HCT116 (cell line): ENCODE data around the gene DAP. TPM values are rescaled to one million over a fixed set of nuclear protein-coding genes. Genes with fewer than 3 reads are reported as not detected.
A peak's percentile ranks its signal among the peaks of the same experiment; 100 is the strongest.

Experiments used
- ATAC-seq: fragments of 200-7000 bp; cut with Tn5 transposase; 2 replicates; pipeline ENCODE4 v1.9.1; 2020; ENCODE audit warnings: mild to moderate bottlenecking, moderate library complexity
- BruUV-seq: library from RNA; stranded (reverse); fragments of 400-500 nt; replicated peaks from 2 replicates; lab custom pipeline; 2021; lab: Mats Ljungman, UMichigan
- CTCF ChIA-PET: fragments of 300-600 bp; sonication (Branson Sonifier 250); formaldehyde crosslinking; loops from one replicate; lab custom pipeline; 2021; ENCODE audit warnings: antibody characterized with exemption; lab: Charles Lee
- POLR2A ChIA-PET: fragments of 300-600, 350-600 bp; sonication (Branson Sonifier 250); formaldehyde crosslinking; loops from one replicate; lab custom pipeline; 2021; ENCODE audit warnings: antibody characterized with exemption; lab: Charles Lee
- RAD21 ChIA-PET, 2 experiments: fragments of 300-600 bp; sonication (Branson Sonifier 250); formaldehyde crosslinking; loops; one replicate each; lab custom pipeline; 2023; ENCODE audit warnings: low total read pairs in 2 of 2; ENCODE audit not compliant: uncharacterized antibody in 2 of 2, unreplicated experiment in 2 of 2, low non-redundant PET in 1 of 2; lab: Charles Lee
- DNase-seq: peaks from one replicate; pipeline ENCODE4 v3.0.0-alpha.2; 2010; ENCODE audit warnings: low read depth, low spot score
- H2AFZ ChIP-seq: fragments of 200-600 bp; shearing (Covaris generic), sonication (generic); 2 replicates; pipeline ENCODE4 v1.6.1; 2017; ENCODE audit warnings: low read depth, mixed run types, mixed read lengths, antibody characterized with exemption, low read length; ENCODE audit not compliant: poor library complexity, severe bottlenecking
- H3K27ac ChIP-seq: 2 replicates; pipeline ENCODE4 v1.5.1; 2012; ENCODE audit warnings: low read depth, low read length
- H3K27me3 ChIP-seq: fragments of 200-600 bp; sonication (generic); 2 replicates; pipeline ENCODE4 v1.6.1; 2016; ENCODE audit warnings: mixed run types, low read length, mixed read lengths; ENCODE audit not compliant: insufficient read depth
- H3K36me3 ChIP-seq, 2 experiments: fragments of 200-500 bp in 1 of 2; fragments of 200-600 bp in 1 of 2; sonication (Bioruptor generic) in 1 of 2; sonication (generic) in 1 of 2; 2 replicates each; pipeline versions ENCODE4 v1.5.1 to v1.6.1; 2014 to 2016; ENCODE audit warnings: low read length in 2 of 2, inconsistent platforms in 1 of 2, mixed read lengths in 1 of 2, mixed run types in 1 of 2; ENCODE audit not compliant: insufficient read depth in 2 of 2, control insufficient read depth in 1 of 2
- H3K4me1 ChIP-seq, 2 experiments: fragments of 200-600 bp in 1 of 2; sonication (generic) in 1 of 2; 2 replicates each; pipeline versions ENCODE4 v1.5.1 to v1.6.1; 2012 to 2017; ENCODE audit warnings: low read length in 2 of 2, inconsistent platforms in 1 of 2, mild to moderate bottlenecking in 1 of 2, mixed read lengths in 1 of 2, mixed run types in 1 of 2, moderate library complexity in 1 of 2; ENCODE audit not compliant: insufficient read depth in 2 of 2, control insufficient read depth in 1 of 2
- H3K4me2 ChIP-seq: fragments of 200-600 bp; sonication (generic); 2 replicates; pipeline ENCODE4 v1.6.1; 2017; ENCODE audit warnings: mixed run types, low read length, mixed read lengths
- H3K4me3 ChIP-seq, 2 experiments: fragments of 200-600 bp in 1 of 2; sonication (generic) in 1 of 2; replicated peaks in 1 of 2; 2 replicates each; pipeline ENCODE4 v1.5.1; 2011 to 2016; ENCODE audit warnings: low read length in 2 of 2, control low read depth in 1 of 2, low read depth in 1 of 2, mild to moderate bottlenecking in 1 of 2, mixed read lengths in 1 of 2, mixed run types in 1 of 2
- H3K79me2 ChIP-seq: fragments of 200-600 bp; sonication (generic); 2 replicates; pipeline ENCODE4 v1.6.1; 2017; ENCODE audit warnings: mild to moderate bottlenecking, mixed run types, low read length, moderate library complexity, mixed read lengths; ENCODE audit not compliant: insufficient read depth
- H3K9ac ChIP-seq: fragments of 200-600 bp; sonication (generic); 2 replicates; pipeline ENCODE4 v1.6.1; 2016; ENCODE audit warnings: low read length, mixed read lengths
- H3K9me2 ChIP-seq: fragments of 200-600 bp; sonication (generic), shearing (Covaris generic); 2 replicates; pipeline ENCODE4 v1.6.1; 2017; ENCODE audit warnings: mixed run types, mild to moderate bottlenecking, moderate library complexity; ENCODE audit not compliant: insufficient read depth
- H3K9me3 ChIP-seq, 2 experiments: fragments of 200-500 bp in 1 of 2; fragments of 200-600 bp in 1 of 2; sonication (Bioruptor generic) in 1 of 2; sonication (generic) in 1 of 2; 2 replicates each; pipeline ENCODE4 v1.6.1; 2014 to 2017; ENCODE audit warnings: low read length in 2 of 2, mixed read lengths in 2 of 2, inconsistent platforms in 1 of 2, low read depth in 1 of 2, mild to moderate bottlenecking in 1 of 2, mixed run types in 1 of 2, moderate library complexity in 1 of 2; ENCODE audit not compliant: control insufficient read depth in 1 of 2, insufficient read depth in 1 of 2
- H4K20me1 ChIP-seq: fragments of 200-600 bp; sonication (generic), shearing (Covaris generic); 2 replicates; pipeline ENCODE4 v1.6.1; 2017; ENCODE audit warnings: mixed run types, mild to moderate bottlenecking, moderate library complexity; ENCODE audit not compliant: insufficient read depth
- CBX3 ChIP-seq: IDR thresholded peaks from 2 replicates; pipeline ENCODE4 v1.6.1; 2012; ENCODE audit warnings: low read depth
- CEBPB ChIP-seq: IDR thresholded peaks from 2 replicates; pipeline ENCODE4 v1.6.1; 2012; ENCODE audit warnings: low read depth
- EGR1 ChIP-seq: IDR thresholded peaks from 2 replicates; pipeline ENCODE4 v1.6.1; 2012; ENCODE audit warnings: low read depth
- EZH2 ChIP-seq: fragments of 200-600 bp; sonication (generic); IDR thresholded peaks from 2 replicates; pipeline ENCODE4 v1.6.1; 2017; ENCODE audit warnings: antibody characterized with exemption, mixed run types
- EZH2phosphoT487 ChIP-seq: fragments of 200-600 bp; IDR thresholded peaks from 2 replicates; pipeline ENCODE4 v1.6.1; 2018; ENCODE audit warnings: antibody characterized with exemption, borderline replicate concordance
- FOSL1 ChIP-seq: IDR thresholded peaks from 2 replicates; pipeline ENCODE4 v1.6.1; 2012; ENCODE audit warnings: low read depth
- POLR2A ChIP-seq: IDR thresholded peaks from 2 replicates; pipeline ENCODE4 v1.7.0; 2011; ENCODE audit warnings: borderline replicate concordance; ENCODE audit not compliant: insufficient read depth, insufficient read length; ENCODE audit errors: extremely low read depth
- POLR2AphosphoS5 ChIP-seq: IDR thresholded peaks from 2 replicates; pipeline ENCODE4 v1.6.1; 2011; ENCODE audit warnings: mild to moderate bottlenecking, low read depth, low read length, moderate library complexity
- RAD21 ChIP-seq: IDR thresholded peaks from 2 replicates; pipeline ENCODE4 v1.6.1; 2012; ENCODE audit warnings: low read depth, mild to moderate bottlenecking
- SIN3A ChIP-seq: IDR thresholded peaks from 2 replicates; pipeline ENCODE4 v1.6.1; 2012; ENCODE audit warnings: low read depth
- SP1 ChIP-seq: IDR thresholded peaks from 2 replicates; pipeline ENCODE4 v1.6.1; 2012; ENCODE audit warnings: low read depth
- SRF ChIP-seq: IDR thresholded peaks from 2 replicates; pipeline ENCODE4 v1.6.1; 2012; ENCODE audit warnings: low read depth
- TCF7L2 ChIP-seq: IDR thresholded peaks from 2 replicates; pipeline ENCODE4 v1.7.0; 2011; ENCODE audit warnings: borderline replicate concordance, inconsistent platforms; ENCODE audit not compliant: insufficient read depth, insufficient read length; ENCODE audit errors: extremely low read depth
- ZFX ChIP-seq: fragments of 450-650 bp; IDR thresholded peaks from 2 replicates; pipeline ENCODE4 v1.6.1; 2017
- ZNF274 ChIP-seq: fragments of 200-500 bp; sonication (Bioruptor generic); IDR thresholded peaks from 2 replicates; pipeline ENCODE4 v1.6.1; 2014; ENCODE audit warnings: mild to moderate bottlenecking, low read depth, low read length, inconsistent platforms
- intact Hi-C: fragments of 100-400 bp; cut with micrococcal nuclease; formaldehyde crosslinking; loops from 2 replicates; pipeline ENCODE4 v1.10.0; 2022
- total RNA-seq: library from RNA; stranded (reverse); gene quantifications from one replicate; pipeline ENCODE4 v1.2.1, GENCODE V29; 2021; ENCODE audit not compliant: unreplicated experiment
- TF ChIP-seq, protein P1 (sequence below): IDR thresholded peaks from 2 replicates; pipeline ENCODE4 v1.6.1; 2011; ENCODE audit warnings: mild to moderate bottlenecking, low read length, moderate library complexity; ENCODE audit not compliant: insufficient replicate concordance; ENCODE audit errors: extremely low read depth
- TF ChIP-seq, protein P2 (sequence below): IDR thresholded peaks from 2 replicates; pipeline ENCODE4 v1.6.1; 2012; ENCODE audit warnings: low read depth
- TF ChIP-seq, protein P3 (sequence below): IDR thresholded peaks from 2 replicates; pipeline ENCODE4 v1.6.1; 2012
- TF ChIP-seq, protein P4 (sequence below), 3 experiments: fragments of 200-600 bp in 1 of 3; sonication (generic) in 1 of 3; IDR thresholded peaks in 2 of 3; conservative IDR thresholded peaks in 1 of 3; 2 replicates each; pipeline ENCODE4 v1.5.1; 2012 to 2017; ENCODE audit warnings: low read depth in 2 of 3, low read length in 2 of 3, antibody characterized with exemption in 1 of 3, borderline replicate concordance in 1 of 3, control low read depth in 1 of 3, mild to moderate bottlenecking in 1 of 3, mixed read lengths in 1 of 3, mixed run types in 1 of 3, moderate library complexity in 1 of 3; ENCODE audit not compliant: insufficient read depth in 1 of 3
- TF ChIP-seq, protein P5 (sequence below): IDR thresholded peaks from 2 replicates; pipeline ENCODE4 v1.6.1; 2012

The DAP gene
- total RNA-seq, 1 experiment from 2014 or later, result 59.1 TPM

DNA sequence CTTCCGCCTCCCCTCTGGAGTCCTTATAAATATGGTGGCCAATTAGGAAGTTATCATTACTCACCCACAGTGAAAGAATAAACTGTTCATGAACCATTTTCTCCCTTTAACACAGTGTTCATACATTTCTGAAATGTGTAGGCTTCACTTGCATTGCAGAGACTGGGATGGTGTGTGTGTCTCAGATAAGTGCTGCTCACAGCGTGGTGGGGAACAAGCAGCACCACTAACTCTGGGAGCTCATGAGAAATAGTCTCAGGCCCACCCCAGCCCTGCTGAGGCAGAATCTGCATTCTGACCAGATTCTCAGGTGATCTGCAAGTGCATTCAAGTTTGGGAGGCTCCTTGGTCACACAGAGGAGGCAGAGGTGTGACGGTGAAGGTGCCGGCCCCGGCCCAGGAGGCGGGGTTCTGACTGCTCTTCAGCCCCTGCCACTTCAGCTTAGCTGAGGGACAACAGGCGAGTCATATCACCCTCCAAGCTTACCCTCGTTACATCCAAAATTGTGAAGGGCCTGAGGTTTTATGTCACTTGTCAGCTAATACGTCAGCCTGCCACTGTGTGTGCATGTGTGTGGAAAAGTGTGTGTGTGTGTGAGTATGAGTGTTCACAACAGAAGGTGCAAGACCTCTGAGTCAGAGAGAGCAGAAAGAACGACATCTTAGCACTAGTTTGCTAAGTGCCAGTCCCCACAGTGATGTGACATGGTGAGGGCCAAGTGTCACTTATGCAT lies 34.7 kb downstream of the DAP start:
- peaks cover 44 to 46% of the 10 kb centered on the region in 2 experiments for H3K4me1 ChIP-seq
- peak overlapping the region; percentile 80 for H3K4me2 ChIP-seq
- RAD21 ChIA-PET, result no interaction called here
- H2AFZ ChIP-seq, result no peak overlapping the region
- ATAC-seq, result no peak
- H3K79me2 ChIP-seq, result peaks cover 8% of the 10 kb centered on the region; the same call in 1 of the 2 replicates
- no peaks in the 10 kb centered on the region for H3K27me3 ChIP-seq
- H3K36me3 ChIP-seq, result no peaks in the 10 kb centered on the region
- no peaks in the 10 kb centered on the region for H4K20me1 ChIP-seq
- intact Hi-C loops, result no loop called here
- TF ChIP-seq, protein P1, sequence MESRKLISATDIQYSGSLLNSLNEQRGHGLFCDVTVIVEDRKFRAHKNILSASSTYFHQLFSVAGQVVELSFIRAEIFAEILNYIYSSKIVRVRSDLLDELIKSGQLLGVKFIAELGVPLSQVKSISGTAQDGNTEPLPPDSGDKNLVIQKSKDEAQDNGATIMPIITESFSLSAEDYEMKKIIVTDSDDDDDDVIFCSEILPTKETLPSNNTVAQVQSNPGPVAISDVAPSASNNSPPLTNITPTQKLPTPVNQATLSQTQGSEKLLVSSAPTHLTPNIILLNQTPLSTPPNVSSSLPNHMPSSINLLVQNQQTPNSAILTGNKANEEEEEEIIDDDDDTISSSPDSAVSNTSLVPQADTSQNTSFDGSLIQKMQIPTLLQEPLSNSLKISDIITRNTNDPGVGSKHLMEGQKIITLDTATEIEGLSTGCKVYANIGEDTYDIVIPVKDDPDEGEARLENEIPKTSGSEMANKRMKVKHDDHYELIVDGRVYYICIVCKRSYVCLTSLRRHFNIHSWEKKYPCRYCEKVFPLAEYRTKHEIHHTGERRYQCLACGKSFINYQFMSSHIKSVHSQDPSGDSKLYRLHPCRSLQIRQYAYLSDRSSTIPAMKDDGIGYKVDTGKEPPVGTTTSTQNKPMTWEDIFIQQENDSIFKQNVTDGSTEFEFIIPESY, result no peak
- TF ChIP-seq RAD21 (no peak), EZH2phosphoT487 (no peak), TCF7L2 (no peak), SIN3A (no peak), SP1 (no peak), CEBPB (no peak), EZH2 (no peak), EGR1 (no peak), SRF (no peak), CBX3 (no peak), POLR2A (no peak), ZFX (no peak), FOSL1 (no peak), ZNF274 (no peak), POLR2AphosphoS5 (no peak)
- TF ChIP-seq, protein P2, sequence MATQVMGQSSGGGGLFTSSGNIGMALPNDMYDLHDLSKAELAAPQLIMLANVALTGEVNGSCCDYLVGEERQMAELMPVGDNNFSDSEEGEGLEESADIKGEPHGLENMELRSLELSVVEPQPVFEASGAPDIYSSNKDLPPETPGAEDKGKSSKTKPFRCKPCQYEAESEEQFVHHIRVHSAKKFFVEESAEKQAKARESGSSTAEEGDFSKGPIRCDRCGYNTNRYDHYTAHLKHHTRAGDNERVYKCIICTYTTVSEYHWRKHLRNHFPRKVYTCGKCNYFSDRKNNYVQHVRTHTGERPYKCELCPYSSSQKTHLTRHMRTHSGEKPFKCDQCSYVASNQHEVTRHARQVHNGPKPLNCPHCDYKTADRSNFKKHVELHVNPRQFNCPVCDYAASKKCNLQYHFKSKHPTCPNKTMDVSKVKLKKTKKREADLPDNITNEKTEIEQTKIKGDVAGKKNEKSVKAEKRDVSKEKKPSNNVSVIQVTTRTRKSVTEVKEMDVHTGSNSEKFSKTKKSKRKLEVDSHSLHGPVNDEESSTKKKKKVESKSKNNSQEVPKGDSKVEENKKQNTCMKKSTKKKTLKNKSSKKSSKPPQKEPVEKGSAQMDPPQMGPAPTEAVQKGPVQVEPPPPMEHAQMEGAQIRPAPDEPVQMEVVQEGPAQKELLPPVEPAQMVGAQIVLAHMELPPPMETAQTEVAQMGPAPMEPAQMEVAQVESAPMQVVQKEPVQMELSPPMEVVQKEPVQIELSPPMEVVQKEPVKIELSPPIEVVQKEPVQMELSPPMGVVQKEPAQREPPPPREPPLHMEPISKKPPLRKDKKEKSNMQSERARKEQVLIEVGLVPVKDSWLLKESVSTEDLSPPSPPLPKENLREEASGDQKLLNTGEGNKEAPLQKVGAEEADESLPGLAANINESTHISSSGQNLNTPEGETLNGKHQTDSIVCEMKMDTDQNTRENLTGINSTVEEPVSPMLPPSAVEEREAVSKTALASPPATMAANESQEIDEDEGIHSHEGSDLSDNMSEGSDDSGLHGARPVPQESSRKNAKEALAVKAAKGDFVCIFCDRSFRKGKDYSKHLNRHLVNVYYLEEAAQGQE, result no peak
- TF ChIP-seq, protein P3, sequence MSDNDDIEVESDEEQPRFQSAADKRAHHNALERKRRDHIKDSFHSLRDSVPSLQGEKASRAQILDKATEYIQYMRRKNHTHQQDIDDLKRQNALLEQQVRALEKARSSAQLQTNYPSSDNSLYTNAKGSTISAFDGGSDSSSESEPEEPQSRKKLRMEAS, result no peak
- TF ChIP-seq, protein P4, sequence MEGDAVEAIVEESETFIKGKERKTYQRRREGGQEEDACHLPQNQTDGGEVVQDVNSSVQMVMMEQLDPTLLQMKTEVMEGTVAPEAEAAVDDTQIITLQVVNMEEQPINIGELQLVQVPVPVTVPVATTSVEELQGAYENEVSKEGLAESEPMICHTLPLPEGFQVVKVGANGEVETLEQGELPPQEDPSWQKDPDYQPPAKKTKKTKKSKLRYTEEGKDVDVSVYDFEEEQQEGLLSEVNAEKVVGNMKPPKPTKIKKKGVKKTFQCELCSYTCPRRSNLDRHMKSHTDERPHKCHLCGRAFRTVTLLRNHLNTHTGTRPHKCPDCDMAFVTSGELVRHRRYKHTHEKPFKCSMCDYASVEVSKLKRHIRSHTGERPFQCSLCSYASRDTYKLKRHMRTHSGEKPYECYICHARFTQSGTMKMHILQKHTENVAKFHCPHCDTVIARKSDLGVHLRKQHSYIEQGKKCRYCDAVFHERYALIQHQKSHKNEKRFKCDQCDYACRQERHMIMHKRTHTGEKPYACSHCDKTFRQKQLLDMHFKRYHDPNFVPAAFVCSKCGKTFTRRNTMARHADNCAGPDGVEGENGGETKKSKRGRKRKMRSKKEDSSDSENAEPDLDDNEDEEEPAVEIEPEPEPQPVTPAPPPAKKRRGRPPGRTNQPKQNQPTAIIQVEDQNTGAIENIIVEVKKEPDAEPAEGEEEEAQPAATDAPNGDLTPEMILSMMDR (IDR thresholded peaks at IDR 0.05 in 2 of 3, conservative IDR thresholded peaks at IDR 0.05 in 1 of 3; ENCODE audit: borderline replicate concordance in 1 of 3, insufficient read depth in 1 of 3, low read depth in 2 of 3, low read length in 2 of 3), result no peak
- TF ChIP-seq, protein P5, sequence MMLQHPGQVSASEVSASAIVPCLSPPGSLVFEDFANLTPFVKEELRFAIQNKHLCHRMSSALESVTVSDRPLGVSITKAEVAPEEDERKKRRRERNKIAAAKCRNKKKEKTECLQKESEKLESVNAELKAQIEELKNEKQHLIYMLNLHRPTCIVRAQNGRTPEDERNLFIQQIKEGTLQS, result no peak
- H3K4me3 ChIP-seq, result peak overlapping the region in 1 of 2 experiments; percentile 48; a peak in 1 of 4 replicates
- H3K9me3 ChIP-seq, result no peaks in the 10 kb centered on the region
- H3K27ac ChIP-seq, result peak overlapping the region; percentile 96
- POLR2A ChIA-PET, result no interaction called here
- H3K9me2 ChIP-seq, result no peaks in the 10 kb centered on the region
- no TSS peak for BruUV-seq
- CTCF ChIA-PET, result no interaction called here
- peak overlapping the region; percentile 62; the same call in 1 of the 2 replicates for H3K9ac ChIP-seq
- DNase-seq, result no peak
